HG03575 (cell line): Measurements from ENCODE around the gene ETHE1.
A peak's percentile ranks its signal among the peaks of the same experiment; 100 is the strongest.

Experiments
- ATAC-seq: cut with Tn5 transposase; IDR thresholded peaks from one replicate; pipeline ENCODE4 v1.9.1; 2021; ENCODE audit not compliant: unreplicated experiment, insufficient number of reproducible peaks, low FRiP score; ENCODE audit errors: extremely low read depth

Gene ETHE1, protein sequence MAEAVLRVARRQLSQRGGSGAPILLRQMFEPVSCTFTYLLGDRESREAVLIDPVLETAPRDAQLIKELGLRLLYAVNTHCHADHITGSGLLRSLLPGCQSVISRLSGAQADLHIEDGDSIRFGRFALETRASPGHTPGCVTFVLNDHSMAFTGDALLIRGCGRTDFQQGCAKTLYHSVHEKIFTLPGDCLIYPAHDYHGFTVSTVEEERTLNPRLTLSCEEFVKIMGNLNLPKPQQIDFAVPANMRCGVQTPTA

DNA sequence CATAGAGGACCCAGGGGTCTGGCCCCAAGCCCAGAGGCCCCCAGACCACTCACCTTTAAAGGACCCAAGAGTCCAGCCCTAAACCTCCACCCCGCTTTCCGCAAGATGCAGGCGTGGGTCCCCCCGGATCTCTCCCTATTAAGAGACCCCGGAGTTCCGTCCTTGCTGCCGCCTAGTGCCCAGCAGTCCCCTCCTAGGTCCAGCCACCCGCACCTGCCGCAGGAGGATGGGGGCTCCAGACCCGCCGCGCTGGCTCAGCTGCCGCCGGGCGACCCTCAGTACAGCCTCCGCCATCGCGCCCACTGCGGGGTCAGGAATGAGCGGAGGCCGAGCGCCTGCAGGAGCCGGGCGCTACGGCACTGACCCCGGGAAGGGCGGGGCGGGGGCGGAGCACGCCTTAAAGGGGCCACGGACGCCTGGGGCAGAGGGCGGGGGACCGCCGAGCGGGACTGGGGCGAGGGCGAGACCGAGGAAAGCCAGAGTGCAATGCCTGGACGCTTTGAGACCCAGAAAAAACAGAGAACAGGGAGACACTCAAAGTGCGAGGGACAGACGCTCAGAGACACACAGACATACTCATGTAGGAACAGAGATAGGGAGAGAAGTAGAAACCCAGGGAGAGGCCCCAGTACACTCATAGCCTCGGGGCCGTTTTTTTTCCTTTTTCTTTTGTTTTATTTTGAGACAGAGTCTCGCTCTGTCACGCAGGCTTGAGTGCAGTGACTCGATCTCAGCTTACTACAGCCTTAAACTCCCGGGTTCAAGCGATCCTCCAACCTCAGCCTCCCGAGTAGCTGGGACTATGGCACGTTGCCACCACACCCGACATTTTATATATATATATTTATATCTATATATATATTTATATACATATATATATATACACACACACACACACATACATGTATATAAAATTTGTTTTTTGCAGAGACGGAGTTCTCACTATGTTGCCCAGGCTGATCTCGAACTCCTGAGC, at the start of gene ETHE1:
Gene ETHE1, minus strand, starts transcription at position 318 of the 976 bp plus-strand sequence. Its CDS starts 24 bp downstream, at position 294.
- no peak for ATAC-seq

DNA sequence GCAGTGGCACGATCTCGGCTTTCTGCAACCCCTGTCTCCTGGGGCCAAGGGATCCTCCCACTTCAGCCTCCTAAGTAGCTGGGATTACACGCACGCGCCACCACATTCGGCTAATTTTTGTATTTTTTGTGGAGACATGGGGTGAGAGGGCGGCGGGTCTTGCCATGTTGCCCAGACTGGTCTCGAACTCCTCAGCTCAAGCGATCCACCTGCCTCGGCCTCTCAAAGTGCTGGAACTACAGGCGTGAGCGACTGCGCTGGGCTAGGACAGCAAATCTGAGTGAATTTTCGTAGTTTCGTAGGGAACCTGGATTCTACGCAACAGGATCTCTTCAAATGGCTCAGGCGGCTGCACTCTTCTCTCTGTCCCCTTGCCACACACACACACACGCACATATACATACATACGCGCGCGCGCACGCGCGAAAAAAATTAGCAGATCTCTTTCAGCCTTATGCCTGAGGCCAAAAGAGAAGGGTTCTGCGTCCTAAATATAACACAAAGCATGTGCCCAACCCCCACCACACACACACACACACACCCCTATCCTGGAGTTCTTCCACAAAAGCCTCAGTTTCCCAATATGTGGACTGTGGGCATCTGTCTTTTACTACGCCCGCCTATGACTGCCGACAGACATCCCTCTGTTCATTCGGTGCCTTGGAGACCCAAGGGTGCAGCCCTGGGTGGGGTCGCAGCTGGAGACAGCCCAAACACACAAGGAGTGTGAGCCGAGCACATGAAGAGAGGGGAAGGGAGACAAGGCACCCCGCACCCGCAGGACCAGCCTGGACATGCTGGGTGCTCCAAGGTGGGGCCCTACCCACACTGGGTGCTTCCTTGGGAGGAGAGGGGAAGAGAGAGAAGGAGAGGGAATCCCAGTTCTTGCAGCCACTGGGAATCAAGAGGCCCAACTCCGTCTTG, 49.2 kb upstream of the ETHE1 start:
- ATAC-seq, result no peak

DNA sequence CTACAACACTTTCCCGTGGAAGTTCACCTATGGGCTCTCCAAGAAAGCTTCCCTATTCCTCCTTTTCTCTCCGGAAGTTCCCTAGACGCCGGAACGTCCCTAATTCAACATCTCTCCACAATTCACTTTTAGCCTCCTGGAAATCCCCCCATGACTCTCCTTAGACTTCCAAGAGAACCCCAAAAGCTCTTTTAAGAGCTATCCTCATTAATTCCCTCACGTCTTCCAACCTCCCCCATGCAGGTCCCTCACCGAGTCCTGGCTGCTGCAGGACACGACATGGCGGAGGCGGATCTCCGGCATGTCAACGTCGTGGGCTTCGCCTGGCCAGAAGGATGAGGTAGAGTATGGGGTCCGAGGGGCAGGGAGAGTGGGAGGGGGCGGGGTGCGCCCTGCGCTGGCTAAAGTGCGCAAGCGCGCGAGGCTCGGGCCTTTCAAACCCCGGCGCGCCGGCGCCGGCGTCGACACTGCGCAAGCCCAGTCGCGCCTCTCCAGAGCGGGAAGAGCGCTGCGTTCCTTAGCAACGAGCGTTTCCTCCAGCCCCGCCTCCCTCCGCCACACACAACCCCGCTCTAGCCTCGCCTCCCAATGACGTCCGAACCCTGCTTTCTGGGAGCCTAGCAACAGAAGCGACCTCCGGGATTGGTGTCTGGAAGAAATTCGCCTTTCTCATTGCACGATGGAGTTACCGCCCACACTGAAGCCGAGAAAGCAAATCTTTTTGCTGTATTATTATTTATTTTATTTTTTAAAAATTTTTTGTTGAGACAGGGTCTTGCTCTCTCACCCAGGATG, 48.4 kb upstream of the ETHE1 start, which contains the start of the genes PINLYP and XRCC1:
Gene PINLYP, plus strand, starts transcription at position 646 of the 795 bp plus-strand sequence. CDS start 1,391 bp downstream, outside the sequence.
Gene XRCC1, minus strand, starts transcription at position 372 of the 795 bp plus-strand sequence. Its CDS starts 69 bp downstream, at position 303.
- peak; percentile 77 for ATAC-seq

DNA sequence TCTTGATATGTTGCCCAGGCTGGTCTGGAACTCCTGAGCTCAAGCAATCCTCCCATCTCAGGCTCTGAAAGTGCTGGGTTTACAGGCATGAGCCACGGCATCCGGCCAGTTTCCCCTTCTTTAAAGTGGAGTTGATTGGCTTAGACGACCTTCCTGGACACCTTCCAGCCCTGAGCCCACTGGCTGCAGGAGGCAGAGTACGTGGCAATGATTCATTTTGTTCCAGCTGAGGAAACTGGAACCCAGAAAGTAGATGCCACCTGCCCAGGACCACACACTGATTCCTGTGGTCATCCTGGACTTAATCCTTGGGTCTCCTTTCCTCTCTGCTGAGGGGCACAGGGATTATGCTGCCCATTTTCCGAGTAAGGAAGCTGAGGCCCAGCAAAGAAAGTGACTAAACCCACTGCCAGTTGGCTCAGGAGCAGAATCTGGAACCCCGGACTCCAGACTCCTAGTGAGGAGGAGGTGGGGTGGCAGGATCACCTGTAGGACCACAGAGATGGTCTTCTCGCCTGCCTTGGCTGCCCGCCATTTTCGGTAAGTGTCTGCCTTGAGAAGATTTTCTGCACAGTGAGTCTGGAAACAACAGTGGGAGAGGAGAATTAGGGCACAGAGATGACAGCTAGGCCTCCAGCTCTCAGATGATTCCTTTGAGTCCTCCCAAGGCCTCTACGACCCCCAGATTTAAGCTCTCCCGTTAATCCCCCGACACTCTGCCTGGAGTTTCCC, 47.6 kb upstream of the ETHE1 start:
- ATAC-seq, result no peak

DNA sequence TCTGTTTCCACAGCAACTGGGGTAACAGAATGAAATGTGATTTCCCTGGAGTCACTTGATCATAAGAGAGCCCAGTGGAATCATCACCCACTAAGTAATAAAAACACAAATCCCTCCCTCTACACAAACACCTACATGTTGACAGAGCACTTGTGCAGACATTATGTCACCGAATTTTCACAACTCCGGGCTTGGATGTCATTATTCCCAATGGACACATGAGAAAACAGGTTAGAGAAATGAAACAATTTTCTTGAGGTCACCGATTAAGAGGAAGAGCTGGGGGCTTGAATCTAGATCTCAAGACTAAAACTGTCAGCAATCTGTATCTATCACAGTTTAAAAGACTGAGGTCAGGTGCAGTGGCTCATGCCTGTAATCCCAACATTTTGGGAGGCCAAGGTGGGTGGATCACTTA, 45.2 kb upstream of the ETHE1 start:
- no peak for ATAC-seq

DNA sequence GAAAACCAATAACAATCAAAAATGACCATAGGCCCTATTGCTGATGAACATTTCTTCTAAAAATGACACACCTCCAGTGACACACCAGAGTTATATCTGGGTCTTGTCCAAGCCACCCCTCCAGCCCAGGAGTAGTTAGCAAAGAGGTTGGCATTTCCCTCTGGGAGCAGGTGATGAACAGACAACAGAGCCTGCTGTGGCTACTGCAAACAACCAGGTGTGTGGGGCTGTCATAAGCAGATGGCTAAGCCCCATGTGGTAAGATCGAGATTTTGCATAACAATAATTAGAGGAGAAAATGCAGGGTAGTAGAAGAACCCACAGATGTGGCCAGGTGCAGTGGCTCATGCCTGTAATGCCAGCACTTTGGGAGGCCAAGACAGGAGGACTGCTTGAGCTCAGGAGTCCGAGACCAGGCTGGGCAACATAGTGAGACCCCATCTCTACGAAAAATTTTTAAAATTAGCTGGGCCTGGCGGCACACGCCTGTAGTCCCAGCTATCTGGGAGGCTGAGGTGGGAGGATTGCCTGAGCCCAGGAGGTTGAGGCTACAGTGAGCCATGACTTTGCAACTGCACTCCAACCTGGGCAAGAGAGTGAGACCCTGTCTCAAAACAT, 43.3 kb upstream of the ETHE1 start:
- no peak for ATAC-seq

DNA sequence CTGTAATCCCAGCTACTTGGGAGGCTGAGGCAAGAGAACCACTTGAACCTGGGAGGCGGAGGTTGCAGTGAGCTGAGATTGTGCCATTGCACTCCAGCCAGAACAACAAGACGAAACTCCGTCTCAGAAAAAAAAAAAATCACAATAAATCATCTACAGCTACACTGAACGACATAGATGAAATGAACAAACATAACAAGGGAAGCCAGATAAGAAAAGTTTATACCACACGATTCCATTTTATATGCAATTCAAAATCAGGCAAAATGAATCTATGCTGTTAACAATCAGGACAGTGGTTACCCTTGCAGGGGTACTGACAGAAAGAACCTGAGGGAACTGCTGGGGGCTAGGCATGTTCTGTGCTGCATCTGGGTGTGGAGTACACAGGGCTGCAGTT, 42.7 kb upstream of the ETHE1 start:
- ATAC-seq, result no peak

DNA sequence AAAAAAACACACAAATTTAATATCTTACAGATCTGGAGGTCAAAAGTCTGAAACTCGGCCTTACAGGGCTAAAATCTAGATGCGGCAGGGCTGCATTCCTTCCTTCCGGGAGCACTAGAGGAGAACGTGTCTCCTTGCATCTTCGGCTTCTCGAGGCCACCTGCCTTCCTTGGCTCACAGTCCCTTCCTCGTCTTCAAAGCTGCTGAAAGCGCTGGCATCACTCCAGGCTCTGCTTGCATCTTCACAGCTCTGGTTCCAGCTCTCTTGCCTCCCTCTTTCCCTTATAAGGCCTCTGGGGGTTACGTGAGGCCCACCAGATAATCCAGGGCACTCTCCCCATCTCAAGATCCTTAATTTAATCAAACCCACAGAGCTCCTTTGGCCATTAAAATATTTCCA, 37.8 kb upstream of the ETHE1 start:
- ATAC-seq, result no peak

DNA sequence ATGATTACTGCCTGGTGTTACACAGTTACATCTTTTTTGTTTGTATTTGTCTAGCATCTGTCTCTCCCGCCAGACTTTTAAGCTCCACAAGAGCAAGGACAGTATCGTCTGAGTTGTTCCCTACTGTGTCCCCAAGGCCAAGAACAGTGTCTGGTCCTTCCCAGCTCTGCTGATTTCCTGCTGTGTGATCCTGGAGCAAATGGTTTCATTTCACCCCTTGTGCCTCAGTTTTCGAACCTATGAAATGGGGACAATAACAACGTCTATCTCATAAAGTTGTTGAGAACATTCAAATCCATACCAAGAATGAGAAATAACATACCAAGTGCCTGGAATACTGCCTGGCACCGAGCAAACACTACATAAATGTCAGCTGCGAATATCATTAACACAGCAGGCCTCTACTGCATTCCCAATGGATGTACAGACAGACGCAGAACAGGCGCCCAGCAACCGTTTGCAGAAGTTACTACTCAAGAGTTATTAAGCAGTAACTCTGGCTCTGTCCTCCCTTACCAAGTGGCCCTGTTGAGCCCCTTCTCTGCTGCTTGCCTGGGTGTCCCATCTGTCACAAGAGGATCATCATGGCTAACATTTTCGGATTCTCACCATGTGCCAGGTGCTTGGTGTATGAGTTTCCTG, 36.9 kb upstream of the ETHE1 start:
- no peak for ATAC-seq

DNA sequence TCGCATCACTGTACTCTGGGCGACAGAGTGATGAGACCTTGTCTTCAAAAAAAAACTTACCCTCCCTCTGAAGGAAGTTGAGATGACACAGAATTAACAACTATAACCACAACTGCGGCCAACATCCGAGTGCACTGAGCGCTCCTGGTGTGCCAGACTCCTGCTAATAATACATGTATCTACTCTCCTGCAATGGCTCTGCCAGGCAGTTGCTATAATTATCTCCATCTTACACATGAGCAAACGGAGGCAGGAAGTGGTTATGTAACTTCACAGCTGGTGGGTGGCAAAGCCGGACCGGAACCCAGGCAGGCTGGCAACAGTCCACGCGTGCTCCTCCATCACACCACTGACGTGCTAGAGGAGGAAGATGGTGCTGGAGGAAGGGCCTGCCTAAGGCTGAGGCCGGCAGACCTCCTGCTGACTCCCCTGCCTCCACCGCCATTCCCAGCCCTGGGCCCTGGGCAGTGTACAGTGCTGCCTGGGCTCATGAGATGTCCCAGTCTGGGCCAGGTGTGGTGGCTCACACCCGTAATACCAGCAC, 35.8 kb upstream of the ETHE1 start:
- no peak for ATAC-seq

DNA sequence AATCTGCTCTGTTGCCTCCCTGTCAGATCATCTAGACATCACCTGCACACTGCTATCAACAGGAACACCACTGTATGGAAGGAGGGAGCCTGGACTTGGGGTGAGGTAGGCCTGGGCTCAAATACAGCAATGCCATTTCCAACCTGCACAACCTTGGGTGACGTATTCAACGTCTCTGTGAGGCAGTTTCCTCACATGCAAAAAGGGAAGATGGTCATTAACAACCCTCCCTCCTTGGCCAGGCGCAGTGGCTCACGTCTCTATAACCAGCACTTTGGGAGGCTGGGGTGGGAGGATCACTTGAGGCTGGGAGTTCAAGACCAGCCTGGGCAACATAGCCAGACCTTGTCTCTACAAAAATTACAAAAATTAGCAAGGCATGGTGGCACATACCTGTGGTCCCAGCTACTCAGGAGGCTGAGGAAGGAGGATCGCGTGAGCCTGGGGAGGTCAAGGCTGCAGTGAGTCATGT, 35.3 kb upstream of the ETHE1 start:
- ATAC-seq, result no peak

DNA sequence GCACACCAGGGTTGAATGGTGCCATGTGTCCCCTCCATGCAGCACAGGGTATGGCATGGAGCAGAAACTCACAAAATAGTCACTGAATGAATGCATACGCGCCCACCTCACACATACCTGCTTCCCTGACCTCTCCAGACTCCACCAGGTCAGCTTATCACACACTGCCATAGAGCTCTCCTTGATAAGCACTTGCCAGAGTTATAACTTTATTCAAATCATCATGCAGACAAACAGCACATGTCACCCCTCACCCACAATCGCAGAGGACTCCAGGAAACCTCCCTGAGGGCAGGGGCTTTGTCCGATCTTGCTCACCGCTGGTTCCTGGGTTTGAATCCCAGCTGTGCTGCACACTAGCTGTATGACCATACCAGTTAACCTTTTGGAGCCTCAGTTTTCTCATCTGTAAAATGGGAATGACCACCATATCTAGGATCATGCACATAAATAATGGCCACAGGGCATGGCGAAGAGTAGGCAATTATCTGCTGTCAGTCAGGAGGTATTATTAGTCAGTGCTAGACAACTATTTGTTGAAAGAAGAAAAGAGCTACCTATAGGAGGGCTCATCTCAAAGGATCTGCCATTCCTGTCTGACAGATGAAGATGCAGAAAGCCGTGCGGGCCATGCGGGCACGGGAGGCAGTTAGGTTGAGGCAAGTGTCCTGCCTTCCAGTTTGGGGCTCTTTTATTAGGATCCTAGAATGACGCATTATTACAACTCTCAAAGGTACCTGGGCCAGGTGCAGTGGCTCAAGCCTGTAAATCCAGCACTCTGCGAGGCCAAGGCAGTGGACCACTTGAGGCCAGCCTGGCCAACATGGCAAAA, 34.4 kb upstream of the ETHE1 start:
- ATAC-seq, result no peak

DNA sequence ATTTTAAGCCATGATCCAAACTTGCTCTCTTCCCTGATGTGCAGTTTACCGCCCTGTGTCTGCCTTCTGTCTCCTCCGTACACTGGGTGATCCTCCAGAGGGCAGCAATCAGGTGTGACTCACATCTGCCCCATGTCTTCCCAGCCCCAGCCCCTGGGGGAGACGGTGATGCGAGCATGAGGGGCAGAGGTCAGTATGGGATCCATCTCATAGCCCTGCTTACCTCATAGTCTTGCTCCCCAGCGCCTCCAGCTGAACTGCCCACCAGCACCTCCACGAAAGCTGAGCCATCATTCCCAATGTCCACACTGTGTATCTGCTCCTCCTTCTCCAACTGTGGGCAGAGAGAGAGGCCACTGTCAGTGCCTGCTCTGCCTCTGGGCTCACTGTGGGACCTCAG, 33.7 kb upstream of the ETHE1 start:
- ATAC-seq, result no peak

DNA sequence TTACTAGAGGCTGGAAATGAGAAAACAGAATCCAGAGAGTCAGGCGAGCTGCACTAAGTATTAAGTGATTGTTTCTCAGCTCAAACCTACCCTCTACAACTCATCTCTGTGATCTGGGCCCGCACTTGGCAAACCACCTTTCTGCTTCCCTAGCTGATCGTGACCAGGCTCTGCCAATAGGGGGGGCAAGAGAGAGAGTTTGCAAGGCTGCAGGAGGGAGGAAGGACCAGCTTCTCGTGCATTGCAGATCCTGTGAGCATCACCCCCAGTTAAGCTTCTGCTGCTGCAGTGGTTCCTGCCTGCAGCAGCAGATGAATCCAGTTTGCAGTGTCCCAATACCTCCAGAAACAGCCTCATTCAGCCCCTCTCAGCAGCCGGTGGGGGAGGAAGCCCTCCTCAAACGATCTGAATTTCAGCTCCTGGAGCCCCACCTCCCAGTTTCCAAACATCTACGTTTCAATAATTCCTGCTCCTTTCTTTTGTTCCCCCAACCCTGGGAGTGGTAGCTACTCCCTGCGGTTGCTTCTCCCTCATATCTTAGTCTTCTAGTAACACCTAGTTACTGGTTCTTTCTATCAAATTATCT, 28.3 kb upstream of the ETHE1 start:
- no peak for ATAC-seq

DNA sequence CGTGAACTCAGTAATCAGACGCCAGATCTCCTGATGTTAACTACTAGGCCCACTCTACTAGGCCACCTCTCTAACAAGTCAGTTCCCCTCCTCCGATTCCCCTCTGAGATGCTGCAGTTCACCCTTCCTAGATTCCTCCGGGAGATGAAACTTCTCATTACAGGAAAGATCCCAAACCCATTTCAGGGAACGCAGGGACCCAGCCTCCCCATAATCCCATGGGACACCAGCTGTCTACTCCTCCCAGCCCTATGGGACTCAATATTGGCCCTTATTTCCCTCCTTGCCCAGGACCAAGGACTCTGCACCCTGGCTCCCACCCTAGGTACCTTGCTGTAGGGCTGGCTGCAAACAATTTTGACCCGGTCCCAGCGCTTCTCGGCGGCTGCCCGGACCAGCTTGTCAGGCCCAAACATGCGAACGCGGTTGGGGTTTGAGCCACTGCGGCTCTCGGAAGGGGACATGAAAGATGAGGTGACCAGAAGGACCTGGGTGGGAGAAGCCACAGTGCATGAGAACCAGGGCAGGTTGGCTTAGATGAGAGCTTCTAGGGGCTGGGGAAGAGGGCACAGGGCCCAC, 27.4 kb upstream of the ETHE1 start:
- ATAC-seq, result no peak
